Neural progenitor cell (in vitro differentiated cells): ENCODE data around the gene DMPK. TPM values are rescaled to one million over a fixed set of nuclear protein-coding genes. Genes with fewer than 3 reads are reported as not detected.

Experiments used
- DNase-seq: peaks from one replicate; pipeline ENCODE4 v3.0.0-alpha.2; 2016; ENCODE audit warnings: low spot score
- H2AFZ ChIP-seq: fragments of 200-600 bp; sonication (generic); replicated peaks from 2 replicates; pipeline ENCODE4 v1.6.1; 2016; ENCODE audit warnings: antibody characterized with exemption
- H3F3A ChIP-seq: fragments of 200-600 bp; sonication (generic); 2 replicates; pipeline ENCODE4 v1.6.1; 2016; ENCODE audit warnings: antibody characterized with exemption, low read depth
- H3K27ac ChIP-seq: fragments of 200-600 bp; sonication (generic); 2 replicates; pipeline ENCODE4 v1.5.1; 2016; ENCODE audit warnings: mild to moderate bottlenecking
- H3K27me3 ChIP-seq: fragments of 200-600 bp; sonication (generic); 2 replicates; pipeline ENCODE4 v1.6.1; 2016; ENCODE audit warnings: mild to moderate bottlenecking, moderate library complexity
- H3K36me3 ChIP-seq: fragments of 200-600 bp; sonication (generic); 2 replicates; pipeline ENCODE4 v1.5.1; 2016
- H3K4me1 ChIP-seq: fragments of 200-600 bp; sonication (generic); 2 replicates; pipeline ENCODE4 v1.6.1; 2016; ENCODE audit warnings: mixed run types
- H3K4me2 ChIP-seq: fragments of 200-600 bp; sonication (generic); 2 replicates; pipeline ENCODE4 v1.6.1; 2016
- H3K4me3 ChIP-seq: fragments of 200-600 bp; sonication (generic); 2 replicates; pipeline ENCODE4 v1.5.1; 2016
- H3K79me2 ChIP-seq: fragments of 200-600 bp; sonication (generic); 2 replicates; pipeline ENCODE4 v1.6.1; 2016; ENCODE audit warnings: low read depth
- H3K9ac ChIP-seq: fragments of 200-600 bp; sonication (generic); 2 replicates; pipeline ENCODE4 v1.6.1; 2016
- H3K9me3 ChIP-seq: fragments of 200-600 bp; sonication (generic); 2 replicates; pipeline ENCODE4 v1.5.1; 2016; ENCODE audit warnings: low read depth
- H4K20me1 ChIP-seq: fragments of 200-600 bp; sonication (generic); 2 replicates; pipeline ENCODE4 v1.6.1; 2016; ENCODE audit warnings: low read depth
- H3K27ac Mint-ChIP-seq: 3 replicates; pipeline ENCODE4 v1.8.0; 2021; ENCODE audit warnings: mixed read lengths
- H3K27me3 Mint-ChIP-seq: 2 replicates; pipeline ENCODE4 v1.8.0; 2022; ENCODE audit warnings: low read depth, mild to moderate bottlenecking, inconsistent platforms, moderate library complexity, mixed read lengths; ENCODE audit not compliant: insufficient read depth
- H3K36me3 Mint-ChIP-seq: 3 replicates; pipeline ENCODE4 v1.8.0; 2021; ENCODE audit warnings: mixed read lengths
- H3K4me1 Mint-ChIP-seq: 3 replicates; pipeline ENCODE4 v1.8.0; 2021; ENCODE audit warnings: mixed read lengths
- H3K4me3 Mint-ChIP-seq: 3 replicates; pipeline ENCODE4 v1.8.0; 2021; ENCODE audit warnings: mild to moderate bottlenecking, moderate library complexity, mixed read lengths
- H3K9me3 Mint-ChIP-seq: 3 replicates; pipeline ENCODE4 v1.8.0; 2020; ENCODE audit warnings: mixed read lengths
- CTCF ChIP-seq: fragments of 200-600 bp; sonication (generic); IDR thresholded peaks from 2 replicates; pipeline ENCODE4 v1.5.1; 2017; ENCODE audit warnings: antibody characterized with exemption, mild to moderate bottlenecking
- EZH2 ChIP-seq: fragments of 200-600 bp; sonication (generic); IDR thresholded peaks from 2 replicates; pipeline ENCODE4 v1.6.1; 2017; ENCODE audit warnings: antibody characterized with exemption, mild to moderate bottlenecking, moderate library complexity
- EZH2phosphoT487 ChIP-seq: fragments of 200-600 bp; sonication (generic); IDR thresholded peaks from 2 replicates; pipeline ENCODE4 v1.6.1; 2017; ENCODE audit warnings: antibody characterized with exemption
- total RNA-seq: library from RNA; depleted of rRNA; stranded (reverse); fragments of >200 nt; gene quantifications from 2 replicates; pipeline ENCODE4 v1.2.3, GENCODE V29; 2015; ENCODE audit warnings: low replicate concordance

The DMPK gene
- total RNA-seq, 1 donor from 2014 or later, result 5.5 TPM

DNA sequence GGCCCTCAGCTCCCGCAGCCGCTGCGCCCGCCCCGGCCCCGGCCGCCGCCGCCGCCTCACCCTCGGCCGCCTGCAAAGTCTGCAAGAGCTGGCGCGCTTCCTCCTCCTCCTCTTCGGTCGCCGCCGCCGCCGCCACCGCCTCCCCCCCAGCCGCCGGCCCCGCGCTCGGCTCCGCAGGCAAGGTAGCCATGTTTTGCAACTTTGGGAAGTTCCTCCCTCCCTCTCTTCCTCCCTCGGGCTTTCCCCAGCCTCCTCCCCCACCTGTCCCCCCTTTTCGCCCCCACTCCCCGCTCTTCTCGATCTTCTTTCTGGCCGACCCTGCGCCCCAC, 13.7 kb downstream of the DMPK start:
- peak overlapping the region; percentile 97 for H3K4me3 Mint-ChIP-seq
- peaks cover 8% of the 10 kb centered on the region for H3K36me3 Mint-ChIP-seq
- peak; percentile 71 for DNase-seq
- H3K27me3 Mint-ChIP-seq, result peaks cover 14% of the 10 kb centered on the region
- H3K9me3 ChIP-seq, result no peaks in the 10 kb centered on the region
- TF ChIP-seq CTCF (no peak), EZH2phosphoT487 (no peak), EZH2 (no peak)
- no peak overlapping the region for H2AFZ ChIP-seq
- H3K4me1 Mint-ChIP-seq, result peaks cover 22% of the 10 kb centered on the region
- H3K9me3 Mint-ChIP-seq, result no peaks in the 10 kb centered on the region
- H3K27ac ChIP-seq, result peak overlapping the region; percentile 94
- H3K4me3 ChIP-seq, result peak overlapping the region; percentile 86
- peaks cover 25% of the 10 kb centered on the region for H3K79me2 ChIP-seq
- H3K27ac Mint-ChIP-seq, result peak overlapping the region; percentile 99
- peak overlapping the region; percentile 67 for H3K9ac ChIP-seq
- H3K27me3 ChIP-seq, result no peaks in the 10 kb centered on the region
- H3K4me1 ChIP-seq, result peaks cover 33% of the 10 kb centered on the region
- H3K4me2 ChIP-seq, result peak overlapping the region; percentile 99
- H4K20me1 ChIP-seq, result peaks cover 26% of the 10 kb centered on the region
- no peaks in the 10 kb centered on the region for H3K36me3 ChIP-seq
- H3F3A ChIP-seq, result peaks cover 57% of the 10 kb centered on the region

GRCh38 chr19:45767881-45768654, 14.2 kb downstream of the DMPK start:
- Mint-ChIP-seq H3K4me3 (peak overlapping the region; percentile 92), H3K36me3 (peaks cover 3% of the 10 kb centered on the region), H3K27me3 (peaks cover 15% of the 10 kb centered on the region), H3K27ac (peak overlapping the region; percentile 92), H3K9me3 (no peaks in the 10 kb centered on the region), H3K4me1 (peaks cover 22% of the 10 kb centered on the region)
- DNase-seq, result peak; percentile 83
- Histone ChIP-seq H3K27ac (peak overlapping the region; percentile 94), H3K4me1 (peaks cover 34% of the 10 kb centered on the region), H3K9me3 (no peaks in the 10 kb centered on the region), H2AFZ (no peak overlapping the region), H3K36me3 (no peaks in the 10 kb centered on the region), H3F3A (peaks cover 57% of the 10 kb centered on the region), H3K27me3 (no peaks in the 10 kb centered on the region), H3K4me2 (peak overlapping the region; percentile 99), H3K79me2 (peaks cover 25% of the 10 kb centered on the region), H3K4me3 (peak overlapping the region; percentile 86), H3K9ac (peak overlapping the region; percentile 67), H4K20me1 (peaks cover 26% of the 10 kb centered on the region)
- TF ChIP-seq EZH2phosphoT487 (no peak), EZH2 (no peak), CTCF (no peak)

- peak overlapping the region; percentile 85 for H3K27ac Mint-ChIP-seq
- peak; percentile 88 for DNase-seq
- Histone ChIP-seq H3K9me3 (no peaks in the 10 kb centered on the region), H4K20me1 (peaks cover 26% of the 10 kb centered on the region), H3K27me3 (no peaks in the 10 kb centered on the region), H3K9ac (peak overlapping the region; percentile 67), H3K4me3 (peak overlapping the region; percentile 86), H3K27ac (peak overlapping the region; percentile 68), H3K4me2 (peak overlapping the region; percentile 99), H2AFZ (no peak overlapping the region), H3K36me3 (no peaks in the 10 kb centered on the region), H3K4me1 (peaks cover 34% of the 10 kb centered on the region), H3F3A (peaks cover 55% of the 10 kb centered on the region), H3K79me2 (peaks cover 25% of the 10 kb centered on the region)
- peaks cover 3% of the 10 kb centered on the region for H3K36me3 Mint-ChIP-seq
- peaks cover 22% of the 10 kb centered on the region for H3K4me1 Mint-ChIP-seq
- H3K27me3 Mint-ChIP-seq, result peaks cover 15% of the 10 kb centered on the region
- no peak for TF ChIP-seq CTCF
- TF ChIP-seq EZH2phosphoT487, result no peak
- no peak for TF ChIP-seq EZH2
- H3K4me3 Mint-ChIP-seq, result peak overlapping the region; percentile 92
- H3K9me3 Mint-ChIP-seq, result no peaks in the 10 kb centered on the region
Measured at GRCh38 chr19:45767410-45767880, 14.8 kb downstream of the DMPK start.
